DMS153 treated with DMSO at 0.1 percent for 48 hours (cell line): ENCODE measurements around the gene M1AP.

Experiments used
- DNase-seq: peaks from one replicate; lab custom pipeline; 2025; ENCODE audit not compliant: unreplicated experiment; lab: John Stamatoyannopoulos, UW

M1AP gene

DNA sequence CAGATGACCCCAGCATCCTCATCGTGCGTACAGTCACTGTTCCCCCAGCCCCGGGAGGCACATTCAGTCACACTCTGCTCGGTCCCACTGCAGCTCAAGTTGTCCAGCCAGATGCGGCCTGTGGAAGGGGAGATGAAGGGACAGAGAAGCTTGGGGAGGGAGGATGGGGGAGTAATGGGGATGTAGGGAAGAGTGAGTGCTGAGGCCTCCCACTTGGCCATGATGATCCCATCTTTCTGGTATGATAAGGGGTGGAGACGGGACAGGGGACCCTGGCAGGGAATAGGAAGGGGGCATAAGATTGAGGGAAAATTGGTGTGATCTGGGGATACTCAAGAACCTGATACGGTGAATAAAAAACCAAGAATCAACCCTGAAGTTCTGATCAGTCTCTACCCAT, 97.9 kb downstream of the M1AP start:
- DNase-seq = no peak

- no peak for DNase-seq
Observed at GRCh38 chr2:74548900-74549826, 99.0 kb downstream of the M1AP start.

DNA sequence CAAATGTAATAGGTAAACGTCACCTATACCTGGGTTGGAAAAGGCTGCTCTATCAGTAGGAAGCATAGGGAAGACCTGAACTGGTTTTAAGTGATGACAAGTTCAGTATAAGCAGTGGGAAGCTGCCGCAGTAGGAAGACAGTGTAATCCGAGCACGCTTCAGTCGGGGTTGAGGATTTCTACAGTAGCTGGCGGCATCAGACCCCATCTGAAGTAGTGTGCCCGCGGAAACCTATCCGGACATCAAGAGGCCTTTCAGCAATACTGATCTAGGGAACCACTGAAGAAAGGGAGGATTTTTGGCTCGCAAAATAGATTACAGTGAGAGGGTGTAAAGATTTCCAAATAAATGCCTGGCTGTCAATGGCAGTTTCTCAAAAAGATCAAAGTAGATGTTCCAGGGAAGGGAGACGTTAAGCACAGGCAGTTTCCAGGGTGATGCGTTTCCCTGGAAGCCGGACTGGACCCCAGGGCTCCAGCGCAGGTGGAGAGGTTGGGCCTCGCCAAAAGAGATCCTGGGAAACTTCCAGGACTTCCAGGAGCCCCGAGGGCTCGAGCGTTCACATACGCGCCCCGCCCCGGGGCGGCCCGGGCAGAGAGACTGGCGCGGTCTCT, 99.7 kb downstream of the M1AP start:
- no peak for DNase-seq

- no peak for DNase-seq
Observed at GRCh38 chr2:74546004-74546403, 102.1 kb downstream of the M1AP start.

DNA sequence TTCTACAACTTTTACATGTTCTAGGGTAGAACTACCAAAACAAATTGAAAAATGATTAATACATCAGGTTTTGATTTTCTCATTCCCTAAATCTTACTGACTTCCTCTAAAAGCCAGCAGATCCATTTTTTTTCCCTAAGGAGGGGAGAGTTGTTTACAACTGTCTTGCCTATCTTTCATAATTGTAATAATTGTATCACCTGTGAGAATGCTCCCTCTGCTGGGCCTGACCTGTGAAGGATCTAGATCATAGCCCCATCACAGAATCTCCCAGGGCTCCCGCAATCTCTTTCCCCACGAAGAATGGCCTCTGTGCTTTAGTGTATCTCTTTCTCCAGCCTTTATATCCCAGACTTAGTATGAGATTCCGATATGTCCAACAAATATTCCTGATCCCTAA, 103.5 kb downstream of the M1AP start:
- no peak for DNase-seq

DNA sequence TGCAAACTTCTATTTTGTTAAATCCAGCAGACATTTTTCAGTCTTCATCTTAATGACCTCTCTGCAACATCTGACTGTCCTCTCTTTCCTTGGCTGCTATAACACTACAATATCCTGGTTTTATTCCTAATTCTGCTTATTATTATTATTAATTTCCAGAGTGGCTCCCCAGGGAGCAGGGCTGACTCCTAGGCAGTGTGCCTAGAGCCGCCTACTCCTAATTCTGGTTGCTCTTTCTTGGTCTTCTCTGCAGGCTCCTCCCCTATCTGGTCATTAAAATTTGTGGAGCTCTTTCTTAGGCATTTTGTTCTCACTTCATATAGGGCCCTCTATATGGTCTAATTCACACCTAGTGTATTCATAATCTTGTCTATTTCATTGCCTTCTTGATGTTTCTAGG, 105.2 kb downstream of the M1AP start:
- DNase-seq = no peak

GRCh38 chr2:74540291-74540690, 107.8 kb downstream of the M1AP start:
- no peak for DNase-seq

DNA sequence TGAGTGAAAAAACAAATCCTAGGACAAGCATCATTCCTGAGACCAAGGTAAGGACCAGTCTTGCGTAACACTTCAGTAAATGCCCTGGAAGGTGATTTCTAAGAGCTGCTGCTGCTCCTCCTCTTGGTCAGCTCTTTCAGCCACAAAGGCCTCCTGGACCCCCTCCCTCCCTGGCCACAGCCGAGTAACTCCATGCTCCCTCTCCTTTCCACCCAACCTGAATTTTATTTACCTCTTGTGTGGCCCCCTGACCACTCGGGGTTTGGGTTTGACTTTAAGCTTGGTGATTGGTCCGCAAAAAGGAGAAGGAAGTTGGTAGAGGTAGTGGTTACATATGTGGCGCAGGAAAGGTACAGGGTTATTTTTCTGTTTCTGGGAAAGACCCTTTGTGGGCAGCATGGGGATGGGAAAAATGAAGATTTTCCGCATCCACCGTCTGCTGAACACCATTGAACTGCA, 109.2 kb downstream of the M1AP start:
- DNase-seq = no peak

GRCh38 chr2:74537140-74537539, 111.0 kb downstream of the M1AP start:
- DNase-seq = no peak

DNA sequence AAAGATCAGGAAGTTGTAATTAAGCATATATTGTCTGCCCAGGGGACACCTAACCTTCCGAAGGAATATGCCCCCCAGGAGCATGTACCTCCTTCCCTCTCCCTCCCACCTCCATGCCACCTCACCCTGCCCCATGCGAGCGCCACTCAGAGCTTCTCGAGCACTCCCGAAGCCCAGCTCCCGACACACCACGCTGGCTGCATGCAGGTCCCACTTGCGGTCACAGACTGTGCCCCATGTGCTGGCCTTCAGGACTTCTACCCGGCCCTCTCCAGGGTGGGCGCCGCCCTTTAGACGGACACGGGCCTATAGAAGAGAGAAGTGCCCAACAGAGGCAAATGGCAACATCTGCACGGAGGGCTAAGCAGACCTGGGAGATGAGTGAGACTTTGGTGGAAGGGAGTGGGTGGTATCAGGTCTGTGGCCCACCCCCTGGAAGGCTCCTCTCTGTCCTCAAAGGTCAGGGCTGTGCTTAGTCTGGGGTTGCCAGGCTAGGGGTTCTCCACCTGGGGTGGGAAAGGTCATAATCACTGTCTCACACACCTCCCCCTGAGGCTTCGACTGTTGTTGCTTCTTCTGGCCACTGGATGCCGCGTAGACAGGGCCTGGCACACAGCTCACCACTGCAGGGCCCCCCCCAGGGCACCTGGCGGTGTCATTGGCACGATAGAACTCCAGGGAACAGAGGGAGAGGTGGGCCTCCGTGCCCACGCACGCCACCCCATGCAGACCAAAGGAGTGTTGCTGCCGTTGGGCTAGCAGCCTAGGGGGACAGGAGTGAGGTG, 111.8 kb downstream of the M1AP start:
- no peak for DNase-seq

DNA sequence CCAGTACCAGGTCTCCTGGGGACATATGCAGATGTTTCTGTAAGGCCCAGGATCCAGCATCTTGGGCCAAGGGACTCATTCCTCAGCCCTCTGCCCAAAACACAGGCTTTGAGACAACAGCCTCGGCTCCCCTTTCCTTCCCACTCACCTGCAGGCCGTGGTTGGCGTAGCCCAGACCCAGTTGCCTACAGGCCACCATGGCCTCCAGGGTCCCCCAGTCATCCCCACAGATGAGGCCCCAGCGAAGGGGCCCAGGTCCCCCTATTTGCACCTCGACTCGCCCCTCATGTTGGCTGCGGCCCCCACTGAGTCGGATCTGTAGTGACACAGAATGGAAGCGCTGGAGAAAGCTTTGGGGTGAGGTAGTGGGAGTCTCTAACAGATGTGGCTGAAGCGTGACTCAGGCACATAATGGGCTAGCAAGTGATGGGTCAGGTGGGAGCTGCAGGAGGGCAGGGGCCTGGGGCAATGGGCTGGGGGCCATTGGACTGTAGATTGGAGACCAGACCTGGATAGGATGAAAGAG, 112.6 kb downstream of the M1AP start:
- DNase-seq = no peak

GRCh38 chr2:74534411-74534810, 113.7 kb downstream of the M1AP start:
- no peak for DNase-seq

DNA sequence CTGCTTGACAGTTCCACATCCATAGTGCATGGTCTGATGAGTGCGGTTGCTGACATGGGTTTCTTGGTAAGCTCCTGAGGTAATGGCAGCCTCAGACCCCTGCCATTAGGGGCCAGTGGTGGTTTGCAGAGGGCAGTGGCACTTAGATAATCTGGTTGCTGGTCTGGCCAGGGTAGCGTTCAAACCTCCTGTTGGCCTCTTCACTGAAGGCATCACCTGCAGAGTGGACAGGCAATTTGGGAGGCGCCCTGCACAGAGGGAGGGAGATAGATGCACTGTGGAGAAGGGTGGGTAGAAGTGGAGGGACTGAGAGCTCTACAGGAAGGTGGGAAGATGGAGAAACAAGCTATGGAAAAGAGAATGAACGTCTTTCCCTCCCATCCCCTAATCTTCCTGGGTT, 114.7 kb downstream of the M1AP start:
- DNase-seq = no peak

GRCh38 chr2:74532222-74532621, 115.9 kb downstream of the M1AP start:
- DNase-seq = no peak

DNA sequence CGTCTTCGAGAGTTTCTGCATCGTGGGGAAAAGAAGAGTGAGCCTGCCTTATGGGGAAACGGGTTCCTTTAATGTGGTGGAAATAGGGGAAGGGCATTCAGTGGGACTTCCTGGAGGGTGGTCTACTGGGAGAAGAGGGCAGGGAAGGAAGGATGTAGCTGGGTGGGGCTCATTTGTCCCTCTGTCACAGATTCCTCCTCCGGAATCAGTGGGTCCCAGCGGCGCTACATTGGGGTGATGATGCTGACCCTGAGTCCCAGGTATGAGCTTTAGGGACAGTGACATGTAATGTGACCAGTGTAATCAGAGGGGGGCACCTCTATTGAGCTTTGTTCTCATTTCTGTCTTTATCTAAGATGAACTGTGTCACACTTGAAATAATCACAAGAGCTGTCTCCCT, 116.5 kb downstream of the M1AP start:
- DNase-seq = no peak

- DNase-seq = no peak
Observed at GRCh38 chr2:74530239-74531187, 117.6 kb downstream of the M1AP start.

DNA sequence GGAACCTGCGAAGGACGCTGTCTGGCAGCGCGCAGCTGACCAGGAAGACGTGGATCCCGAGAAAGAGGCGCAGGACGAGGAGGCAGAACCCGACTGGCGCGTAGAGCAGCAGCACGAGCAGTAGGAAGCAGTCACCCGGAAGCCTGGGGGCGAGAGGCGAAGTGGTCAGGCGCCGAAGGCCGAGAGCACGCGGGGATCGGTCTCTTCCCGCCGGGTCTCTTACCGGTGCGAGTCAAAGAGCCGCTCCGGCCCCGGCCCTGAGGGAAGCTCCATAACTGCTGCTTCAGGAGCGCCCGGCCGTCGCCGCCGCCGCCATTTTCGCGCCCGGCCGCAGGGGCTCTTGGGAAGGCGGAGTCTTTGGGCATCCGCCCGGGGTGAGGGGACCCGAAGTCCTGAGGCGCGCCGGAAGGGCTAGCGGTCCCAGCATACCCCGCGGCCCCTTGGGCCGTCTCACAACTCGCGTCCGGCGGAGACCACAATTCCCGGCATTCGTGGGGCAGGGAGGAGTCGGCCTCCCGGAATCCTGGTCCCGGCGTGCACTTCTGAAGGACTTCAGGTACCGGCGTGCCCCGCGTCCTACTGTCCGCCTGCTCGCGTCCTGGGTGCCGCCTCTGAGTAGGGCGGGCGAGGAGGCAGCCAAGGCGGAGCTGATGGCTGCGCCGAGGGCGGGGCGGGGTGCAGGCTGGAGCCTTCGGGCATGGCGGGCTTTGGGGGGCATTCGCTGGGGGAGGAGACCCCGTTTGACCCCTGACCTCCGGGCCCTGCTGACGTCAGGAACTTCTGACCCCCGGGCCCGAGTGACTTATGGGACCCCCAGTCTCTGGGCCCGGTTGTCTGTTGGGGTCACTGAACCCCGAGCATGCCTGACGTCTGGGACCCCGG, 118.5 kb downstream of the M1AP start, which contains the start of the genes AUP1 and HTRA2:
AUP1 (minus strand) TSS at position 350 of the 882 bp plus-strand sequence; CDS start at position 273, 77 bp downstream.
HTRA2 (plus strand) TSS at position 577 of the 882 bp plus-strand sequence; CDS start at position 651, 74 bp downstream.
- peak; percentile 90 for DNase-seq

- DNase-seq = no peak
Observed at GRCh38 chr2:74528600-74529356, 119.4 kb downstream of the M1AP start.
